RCC 7860 (cell line): ENCODE measurements around the gene STK32C.

Experiments used
- DNase-seq: peaks from one replicate; pipeline ENCODE4 v3.0.0-alpha.2; 2015; ENCODE audit warnings: low spot score
- FAIRE-seq: peaks from 2 replicates; lab custom pipeline; 2012; peaks lifted over from hg19 to GRCh38; lab: Jason Lieb, UNC

STK32C gene

GRCh38 chr10:132174237-132174636, 133.5 kb downstream of the STK32C start:
- FAIRE-seq = no peak
- DNase-seq = no peak

DNA sequence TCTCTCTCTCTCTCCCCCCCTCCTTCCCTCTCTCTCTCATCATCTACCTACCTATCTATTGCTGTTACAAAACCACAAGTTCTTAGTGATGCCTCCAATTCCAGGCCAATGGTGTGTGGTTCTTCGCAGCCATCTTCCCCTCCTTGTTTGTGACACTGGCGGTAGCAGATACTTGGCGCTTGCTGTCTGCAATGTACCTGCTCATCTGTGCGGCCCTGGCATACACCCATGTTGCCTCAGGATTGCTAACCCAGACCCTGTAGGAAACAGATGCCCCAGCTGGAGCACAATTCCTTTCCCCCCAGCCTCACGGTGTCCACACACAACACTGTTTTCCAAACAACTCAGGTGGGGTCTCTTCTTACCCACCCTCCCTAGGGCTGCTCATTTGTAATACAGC, 134.6 kb downstream of the STK32C start:
- no peak for FAIRE-seq
- no peak for DNase-seq

DNA sequence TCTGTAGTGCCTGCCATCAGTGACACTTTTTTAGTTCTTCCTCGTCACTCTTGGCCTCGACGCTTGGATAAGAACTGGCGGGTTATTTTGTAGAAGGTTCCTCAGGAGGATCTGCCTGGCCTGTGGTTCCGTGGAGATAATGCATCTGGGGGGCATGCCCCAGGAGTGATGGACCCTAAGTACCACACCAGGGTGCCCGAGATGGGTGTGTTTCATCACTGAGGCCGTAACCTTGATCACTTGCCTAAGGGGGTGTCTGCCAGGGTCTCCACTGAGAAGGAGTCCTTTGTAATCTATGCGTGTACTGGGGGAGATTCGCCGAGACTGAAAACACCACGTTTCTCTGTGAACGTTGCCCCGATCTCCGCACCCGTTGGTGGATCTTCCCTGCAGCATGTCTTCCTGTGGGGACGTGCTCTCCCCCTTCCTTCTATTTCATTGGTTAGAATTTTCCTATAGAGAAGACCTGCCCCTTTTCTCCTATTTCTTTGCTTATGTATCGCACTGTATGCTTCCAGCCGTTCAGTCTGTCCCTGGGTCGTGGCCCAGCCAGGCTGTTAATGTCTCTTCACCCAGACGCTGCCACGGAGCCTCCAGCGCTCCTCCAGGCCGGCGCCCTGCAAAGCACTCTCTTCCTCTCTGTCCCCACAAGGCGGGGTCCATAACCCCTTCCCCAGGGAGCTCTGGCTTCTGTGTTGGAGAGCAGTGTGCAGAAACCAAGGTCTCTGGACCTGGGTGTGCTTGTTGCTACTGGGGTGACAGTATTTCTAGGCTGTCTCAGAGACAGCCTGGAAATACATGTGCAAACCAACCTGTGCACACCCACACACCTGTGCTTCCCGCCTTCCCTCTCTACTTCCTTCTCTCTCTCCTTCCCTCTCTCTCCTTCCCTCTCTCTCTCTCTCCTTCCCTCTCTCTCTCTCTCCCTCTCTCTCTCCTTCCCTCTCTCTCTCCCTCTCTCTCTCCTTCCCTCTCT, 135.4 kb downstream of the STK32C start:
- no peak for FAIRE-seq
- DNase-seq = no peak

DNA sequence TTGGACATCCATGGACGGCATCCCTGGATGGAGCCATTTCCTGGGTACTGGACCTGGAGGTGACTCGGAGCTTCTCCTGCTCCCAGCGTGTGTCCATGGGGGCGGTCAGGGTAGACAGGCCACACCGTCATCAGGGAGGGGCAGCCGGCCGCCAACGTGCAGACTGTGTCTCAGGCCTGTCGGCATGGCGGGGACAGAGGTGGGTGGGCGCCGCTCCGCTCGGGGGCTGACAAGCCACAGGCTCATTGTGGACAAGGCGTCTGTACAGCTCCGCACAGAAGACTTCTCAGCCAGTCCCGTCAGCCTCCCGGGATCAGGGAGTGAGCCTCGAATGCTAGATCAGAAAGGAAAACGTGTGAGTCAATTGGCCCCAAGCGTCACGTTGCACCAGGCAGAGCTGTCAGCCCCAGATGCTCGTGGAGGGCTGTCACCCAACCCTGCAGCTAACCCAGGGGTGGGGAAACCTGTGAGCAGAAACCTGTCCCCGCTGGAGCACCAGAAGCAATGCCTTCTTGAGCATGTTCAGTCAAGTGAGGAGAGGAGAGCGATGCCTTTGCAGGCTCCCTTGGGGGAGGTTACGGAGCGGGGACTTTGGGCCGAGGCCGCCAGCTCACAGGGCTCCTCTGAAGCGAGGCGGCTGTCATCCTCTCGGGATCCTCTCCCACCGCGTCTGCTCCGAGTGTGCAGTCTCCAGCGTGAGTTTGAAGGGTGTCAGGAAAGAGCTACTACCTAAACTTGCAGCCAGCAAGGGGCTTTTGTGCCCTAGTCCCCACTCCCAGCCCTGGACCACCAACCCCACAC, 137.0 kb downstream of the STK32C start:
- FAIRE-seq (no peak), DNase-seq (peak; percentile 8)

GRCh38 chr10:132169766-132170560, 137.8 kb downstream of the STK32C start:
- DNase-seq (no peak), FAIRE-seq (no peak)

- no peak for DNase-seq
- no peak for FAIRE-seq
These were observed 138.6 kb downstream of the STK32C start for GRCh38 chr10:132169031-132169765.

- FAIRE-seq = no peak
- DNase-seq = no peak
These were observed 139.1 kb downstream of the STK32C start for GRCh38 chr10:132168571-132169030.

DNA sequence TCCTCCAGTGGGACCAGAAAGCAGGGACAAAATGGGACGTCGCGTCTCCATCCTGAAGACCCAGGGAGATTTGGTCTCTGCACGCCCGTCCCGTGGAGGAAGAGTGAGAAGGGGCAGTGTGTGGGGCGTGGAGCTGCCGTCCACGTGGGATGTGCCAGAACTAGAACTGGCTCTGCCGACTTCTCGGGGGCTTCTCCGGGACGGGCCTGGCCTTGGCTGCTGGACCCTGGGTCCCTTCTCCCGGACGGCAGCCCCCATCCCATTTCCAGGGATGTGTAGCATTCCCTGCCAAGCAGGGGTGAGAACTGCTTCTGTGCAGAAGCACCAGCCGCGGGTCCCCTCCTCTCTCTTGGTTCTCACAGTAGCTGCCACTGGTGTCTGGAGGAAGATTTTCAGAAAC, 139.8 kb downstream of the STK32C start:
- FAIRE-seq (no peak), DNase-seq (no peak)

- FAIRE-seq = no peak
- DNase-seq = no peak
These were observed 140.6 kb downstream of the STK32C start for GRCh38 chr10:132167041-132167674.

GRCh38 chr10:132166216-132166950, 141.4 kb downstream of the STK32C start:
- no peak for FAIRE-seq
- no peak for DNase-seq

GRCh38 chr10:132165416-132165980, 142.3 kb downstream of the STK32C start:
- FAIRE-seq = no peak
- no peak for DNase-seq

- no peak for DNase-seq
- no peak for FAIRE-seq
These were observed 142.9 kb downstream of the STK32C start for GRCh38 chr10:132164761-132165278.

DNA sequence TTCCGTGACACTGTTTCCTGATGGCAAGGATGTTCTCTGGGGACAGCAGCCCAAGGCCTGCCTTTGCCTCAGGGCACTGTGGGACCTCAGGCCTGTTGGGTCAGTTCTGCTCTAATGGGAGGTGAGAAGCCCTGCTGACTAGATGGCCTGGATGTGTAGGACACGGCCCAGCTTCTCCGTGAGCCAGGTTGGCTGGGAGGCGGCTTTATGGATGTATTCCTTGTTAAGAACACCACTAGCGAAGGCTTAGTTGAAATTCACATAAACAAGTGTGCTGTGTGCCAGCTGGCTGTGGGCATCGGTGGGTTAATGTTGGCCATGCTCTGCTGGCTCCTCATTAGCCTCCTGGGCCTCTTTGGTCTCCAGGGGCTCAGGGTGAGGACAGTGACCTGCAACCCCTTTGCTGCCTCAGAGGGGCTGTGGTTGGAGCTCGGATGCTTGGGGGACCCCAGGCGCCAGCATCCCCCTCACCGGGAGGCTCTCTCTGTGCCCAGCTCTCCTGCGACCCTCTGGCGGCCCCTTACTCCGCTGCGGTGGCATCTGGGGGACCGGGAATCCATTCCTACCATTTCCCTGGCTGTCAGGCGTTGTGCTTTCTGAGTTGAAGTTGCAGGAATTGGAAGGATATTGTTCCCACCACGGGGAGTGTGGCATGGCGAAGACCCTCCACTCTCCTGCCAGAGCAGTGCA, 143.8 kb downstream of the STK32C start:
- DNase-seq = no peak
- FAIRE-seq = no peak

- FAIRE-seq (no peak), DNase-seq (peak; percentile 30)
These were observed 144.4 kb downstream of the STK32C start for GRCh38 chr10:132163278-132163765.

DNA sequence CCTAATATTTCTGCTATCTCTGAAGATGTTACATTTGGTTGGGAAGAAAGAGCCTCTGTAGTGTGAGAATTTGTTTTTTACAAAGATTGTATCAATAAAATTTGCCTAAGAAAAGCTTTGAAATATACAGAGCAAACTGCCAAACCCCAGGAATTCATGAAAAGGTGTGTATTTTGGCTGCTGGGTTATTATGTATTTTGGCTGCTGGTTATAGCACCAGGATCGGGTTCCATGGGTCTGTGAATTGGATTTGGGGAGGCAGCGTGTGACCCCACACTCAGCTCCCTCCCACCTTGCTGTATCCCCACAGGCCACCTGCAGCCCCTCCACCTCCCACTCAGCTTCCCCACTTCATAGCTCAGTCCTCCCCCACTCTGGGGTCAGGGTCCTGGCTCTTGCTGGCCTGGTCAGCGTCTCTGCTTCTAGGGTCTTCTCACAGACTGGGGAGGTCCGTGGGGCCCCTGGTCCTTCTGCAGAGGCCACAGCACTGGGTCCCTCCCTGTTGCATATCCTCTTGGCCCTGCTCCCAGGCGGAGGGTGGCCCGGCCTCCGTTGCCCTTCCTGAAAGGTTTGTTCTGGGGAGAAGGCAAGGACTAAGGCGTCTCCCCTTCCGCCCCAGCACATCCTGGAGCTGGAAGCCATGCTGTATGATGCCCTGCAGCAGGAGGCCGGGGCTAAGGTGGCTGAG, 145.0 kb downstream of the STK32C start:
- no peak for DNase-seq
- FAIRE-seq = no peak

- DNase-seq = no peak
- no peak for FAIRE-seq
These were observed 145.7 kb downstream of the STK32C start for GRCh38 chr10:132162021-132162531.
